Measurements from ENCODE around the gene NOG. TPM values are rescaled to one million over a fixed set of nuclear protein-coding genes. Genes with fewer than 3 reads are reported as not detected.

Gene NOG
- total and polyA plus RNA-seq, 2 donors (not counting 3 experiments of a cell fraction or from before 2014, with no cell fraction given) = 0.63 to 2.3 TPM

DNA sequence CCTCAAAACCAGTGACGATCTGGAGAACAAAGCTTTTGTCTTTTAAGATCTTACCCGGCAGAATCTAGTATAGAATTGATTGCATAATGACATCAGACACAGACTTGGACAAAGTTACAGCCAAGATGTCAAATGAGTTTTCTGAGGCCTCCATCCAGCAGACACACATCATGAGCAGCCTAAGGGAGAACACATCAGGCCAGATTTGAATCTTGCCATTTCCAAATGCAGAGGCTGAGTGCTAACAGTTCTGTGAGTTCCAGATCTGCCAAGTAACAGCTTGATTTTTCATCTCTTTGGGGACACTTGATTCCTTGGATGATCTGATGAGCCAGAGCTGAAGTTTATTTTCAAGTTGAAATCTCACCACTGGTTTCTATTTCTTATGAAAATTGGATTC, 21.0 kb downstream of the NOG start:
- DNase-seq (ENCODE audit: low read depth, low spot score) (no peak), FAIRE-seq (no peak)
- Histone ChIP-seq H3K9me1 (replicated peaks; ENCODE audit: control insufficient read depth, extremely low read depth, insufficient read depth, low read length) (no peaks in the 10 kb centered on the region), H2AFZ (ENCODE audit: low read depth, low read length) (no peak overlapping the region), H3K9ac (replicated peaks; ENCODE audit: extremely low read depth, insufficient read depth, low read length) (no peak overlapping the region), H3K27ac (ENCODE audit: insufficient read depth, low read depth, low read length) (no peak overlapping the region), H4K20me1 (replicated peaks; ENCODE audit: control insufficient read depth, extremely low read depth, insufficient read depth, low read length) (no peaks in the 10 kb centered on the region), H3K9me3 (replicated peaks; ENCODE audit: control insufficient read depth, insufficient read depth, low read length) (no peaks in the 10 kb centered on the region), H3K36me3 (ENCODE audit: control insufficient read depth in 2 of 2, extremely low read depth in 1 of 2, insufficient read depth in 2 of 2, low read length in 2 of 2) (no peaks in the 10 kb centered on the region), H3K4me1 (ENCODE audit: control insufficient read depth, extremely low read depth, insufficient read depth, low read length) (no peaks in the 10 kb centered on the region), H3K4me3 (replicated peaks in 1 of 3; ENCODE audit: insufficient read depth in 1 of 3, low read depth in 1 of 3, low read length in 3 of 3) (no peak overlapping the region), H3K4me2 (ENCODE audit: insufficient read depth, low read length) (no peak overlapping the region), H3K27me3 (ENCODE audit: control insufficient read depth in 2 of 2, insufficient read depth in 2 of 2, low read length in 2 of 2) (no peaks in the 10 kb centered on the region), H3K79me2 (ENCODE audit: control insufficient read depth, insufficient read depth, low read length) (no peaks in the 10 kb centered on the region)
- CTCF ChIA-PET = interaction anchor here (1.7 kb wide), 1 partner anchor 101 kb away, joined by 5 read pairs; no protein-coding TSS in a partner anchor
- no TSS peak for BruUV-seq (replicated peaks)
- POLR2A ChIA-PET = no interaction called here
- TF ChIP-seq, protein P1, sequence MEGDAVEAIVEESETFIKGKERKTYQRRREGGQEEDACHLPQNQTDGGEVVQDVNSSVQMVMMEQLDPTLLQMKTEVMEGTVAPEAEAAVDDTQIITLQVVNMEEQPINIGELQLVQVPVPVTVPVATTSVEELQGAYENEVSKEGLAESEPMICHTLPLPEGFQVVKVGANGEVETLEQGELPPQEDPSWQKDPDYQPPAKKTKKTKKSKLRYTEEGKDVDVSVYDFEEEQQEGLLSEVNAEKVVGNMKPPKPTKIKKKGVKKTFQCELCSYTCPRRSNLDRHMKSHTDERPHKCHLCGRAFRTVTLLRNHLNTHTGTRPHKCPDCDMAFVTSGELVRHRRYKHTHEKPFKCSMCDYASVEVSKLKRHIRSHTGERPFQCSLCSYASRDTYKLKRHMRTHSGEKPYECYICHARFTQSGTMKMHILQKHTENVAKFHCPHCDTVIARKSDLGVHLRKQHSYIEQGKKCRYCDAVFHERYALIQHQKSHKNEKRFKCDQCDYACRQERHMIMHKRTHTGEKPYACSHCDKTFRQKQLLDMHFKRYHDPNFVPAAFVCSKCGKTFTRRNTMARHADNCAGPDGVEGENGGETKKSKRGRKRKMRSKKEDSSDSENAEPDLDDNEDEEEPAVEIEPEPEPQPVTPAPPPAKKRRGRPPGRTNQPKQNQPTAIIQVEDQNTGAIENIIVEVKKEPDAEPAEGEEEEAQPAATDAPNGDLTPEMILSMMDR (IDR thresholded peaks at IDR 0.05; ENCODE audit: extremely low read depth in 1 of 2, insufficient read depth in 1 of 2, low read depth in 1 of 2, low read length in 2 of 2) = no peak
- no peak for TF ChIP-seq FOS (IDR thresholded peaks at IDR 0.05; ENCODE audit: borderline replicate concordance, insufficient read depth, low read length)
- TF ChIP-seq EZH2 (IDR thresholded peaks at IDR 0.05; ENCODE audit: borderline replicate concordance, low read depth, low read length, severe bottlenecking) = no peak
- no peak for TF ChIP-seq GATA2 (IDR thresholded peaks at IDR 0.05; ENCODE audit: insufficient read depth, insufficient read length, low read depth, low read length)
- no peak for TF ChIP-seq MYC (IDR thresholded peaks at IDR 0.05; ENCODE audit: low read depth, low read length)
- TF ChIP-seq POLR2AphosphoS5 (IDR thresholded peaks at IDR 0.05; ENCODE audit: insufficient read depth, low read depth, low read length) = no peak
- intact Hi-C loops (cut with micrococcal nuclease) (no loop called here), dilution Hi-C loops (cut with MboI; ENCODE audit: extremely low pct_ligation_motif_present, low sequenced_read_pairs) (no loop called here)

- no peaks in the 10 kb centered on the region for H3K4me1 ChIP-seq (ENCODE audit: control insufficient read depth, extremely low read depth, insufficient read depth, low read length)
- no peak overlapping the region for H2AFZ ChIP-seq (ENCODE audit: low read depth, low read length)
- ChIA-PET CTCF (no interaction called here), POLR2A (no interaction called here)
- no peak overlapping the region for H3K9ac ChIP-seq (replicated peaks; ENCODE audit: extremely low read depth, insufficient read depth, low read length)
- BruUV-seq (replicated peaks) = no TSS peak
- no peaks in the 10 kb centered on the region for H3K9me3 ChIP-seq (replicated peaks; ENCODE audit: control insufficient read depth, insufficient read depth, low read length)
- DNase-seq (ENCODE audit: low read depth, low spot score) (no peak), FAIRE-seq (no peak)
- H3K4me2 ChIP-seq (ENCODE audit: insufficient read depth, low read length) = no peak overlapping the region
- no peaks in the 10 kb centered on the region for H3K79me2 ChIP-seq (ENCODE audit: control insufficient read depth, insufficient read depth, low read length)
- H3K36me3 ChIP-seq (ENCODE audit: control insufficient read depth in 2 of 2, extremely low read depth in 1 of 2, insufficient read depth in 2 of 2, low read length in 2 of 2) = no peaks in the 10 kb centered on the region
- dilution Hi-C loops (cut with MboI; ENCODE audit: extremely low pct_ligation_motif_present, low sequenced_read_pairs) = no loop called here
- intact Hi-C loops (cut with micrococcal nuclease) = no loop called here
- no peaks in the 10 kb centered on the region for H3K9me1 ChIP-seq (replicated peaks; ENCODE audit: control insufficient read depth, extremely low read depth, insufficient read depth, low read length)
- no peaks in the 10 kb centered on the region for H4K20me1 ChIP-seq (replicated peaks; ENCODE audit: control insufficient read depth, extremely low read depth, insufficient read depth, low read length)
- H3K4me3 ChIP-seq (replicated peaks in 1 of 3; ENCODE audit: insufficient read depth in 1 of 3, low read depth in 1 of 3, low read length in 3 of 3) = no peak overlapping the region
- TF ChIP-seq GATA2 (IDR thresholded peaks at IDR 0.05; ENCODE audit: insufficient read depth, insufficient read length, low read depth, low read length) = no peak
- no peak for TF ChIP-seq EZH2 (IDR thresholded peaks at IDR 0.05; ENCODE audit: borderline replicate concordance, low read depth, low read length, severe bottlenecking)
- H3K27me3 ChIP-seq (ENCODE audit: control insufficient read depth in 2 of 2, insufficient read depth in 2 of 2, low read length in 2 of 2) = no peaks in the 10 kb centered on the region
- H3K27ac ChIP-seq (ENCODE audit: insufficient read depth, low read depth, low read length) = no peak overlapping the region
Measured at GRCh38 chr17:56616239-56616638, 22.7 kb downstream of the NOG start.

All from endothelial cell of umbilical vein (primary cell).